K562 (cell line): ENCODE measurements around the gene CD320. TPM values are rescaled to one million over a fixed set of nuclear protein-coding genes. Genes with fewer than 3 reads are reported as not detected.

Source experiments
- ATAC-seq: fragments of 200-7000 bp; cut with Tn5 transposase; 3 replicates; pipeline ENCODE4 v1.9.1; 2020; ENCODE audit warnings: moderate library complexity
- BruUV-seq: library from RNA; stranded (reverse); fragments of 400-500 nt; replicated peaks from 2 replicates; lab custom pipeline; 2021; lab: Mats Ljungman, UMichigan
- CTCF ChIA-PET: fragments of 300-600 bp; formaldehyde crosslinking; extraction: SDS; loops from one replicate; lab custom pipeline; 2021; ENCODE audit warnings: low intra/inter-chr PET ratio; lab: Yijun Ruan, JAX
- POLR2A ChIA-PET: fragments of 300-600, 350-650 bp; sonication (Branson Sonifier 250); formaldehyde crosslinking; extraction: SDS; loops from one replicate; lab custom pipeline; 2021; ENCODE audit warnings: antibody characterized with exemption, inconsistent platforms; lab: Yijun Ruan, JAX
- DNase-seq, 4 experiments: peaks; one replicate each; pipeline versions ENCODE4 v3.0.0 to v3.0.0-alpha.2; 2011 to 2018; ENCODE audit warnings: low spot score in 3 of 4, mixed read lengths in 3 of 4; ENCODE audit errors: extremely low read depth in 1 of 4
- FAIRE-seq: peaks from 2 replicates; lab custom pipeline; 2011; peaks lifted over from hg19 to GRCh38; lab: Jason Lieb, UNC
- H2AFZ ChIP-seq: 2 replicates; pipeline ENCODE4 v1.6.0; 2011; ENCODE audit warnings: low read depth, low read length, control low read depth, inconsistent platforms
- H3K27ac ChIP-seq: fragments of 200-600 bp; 3 replicates; pipeline ENCODE4 v1.8.0; 2011; ENCODE audit warnings: low read depth, mild to moderate bottlenecking, control low read depth, inconsistent platforms, low read length, moderate library complexity, mixed read lengths; ENCODE audit errors: extremely low read depth
- H3K27me3 ChIP-seq, 2 experiments: fragments of 300-600 bp in 1 of 2; 2 replicates in 1 of 2; 3 replicates in 1 of 2; pipeline versions ENCODE4 v1.6.0 to v1.8.0; 2011; ENCODE audit warnings: inconsistent platforms in 2 of 2, low read length in 2 of 2, mild to moderate bottlenecking in 1 of 2, mixed read lengths in 1 of 2, moderate library complexity in 1 of 2; ENCODE audit not compliant: control insufficient read depth in 2 of 2, insufficient read depth in 2 of 2
- H3K36me3 ChIP-seq: fragments of 300-600 bp; 3 replicates; pipeline ENCODE4 v1.8.0; 2011; ENCODE audit warnings: mild to moderate bottlenecking, low read length, inconsistent platforms; ENCODE audit not compliant: control insufficient read depth, insufficient read depth
- H3K4me1 ChIP-seq, 2 experiments: fragments of 200-600 bp in 1 of 2; replicated peaks in 1 of 2; 2 replicates in 1 of 2; 3 replicates in 1 of 2; pipeline versions ENCODE4 v1.5.1 to v1.8.0; 2011; ENCODE audit warnings: inconsistent platforms in 2 of 2, low read length in 2 of 2, mild to moderate bottlenecking in 1 of 2, mixed read lengths in 1 of 2, moderate library complexity in 1 of 2; ENCODE audit not compliant: control insufficient read depth in 2 of 2, insufficient read depth in 2 of 2
- H3K4me2 ChIP-seq: 2 replicates; pipeline ENCODE4 v1.6.1; 2011; ENCODE audit warnings: low read length, control low read depth, inconsistent platforms, mixed read lengths; ENCODE audit not compliant: insufficient read depth
- H3K4me3 ChIP-seq: fragments of 200-600 bp; sonication (generic), shearing (Covaris generic); 2 replicates; pipeline ENCODE4 v1.5.1; 2016; ENCODE audit warnings: control low read depth, inconsistent platforms
- H3K79me2 ChIP-seq: fragments of 200-600 bp; 3 replicates; pipeline ENCODE4 v1.8.0; 2011; ENCODE audit warnings: low read length, inconsistent platforms; ENCODE audit not compliant: control insufficient read depth, insufficient read depth
- H3K9ac ChIP-seq, 2 experiments: 2 replicates each; pipeline versions ENCODE4 v1.6.0 to v1.6.1; 2011; ENCODE audit warnings: low read depth in 2 of 2, low read length in 2 of 2, control low read depth in 1 of 2, inconsistent platforms in 1 of 2, mild to moderate bottlenecking in 1 of 2, mixed read lengths in 1 of 2; ENCODE audit not compliant: insufficient read depth in 1 of 2
- H3K9me1 ChIP-seq: one replicate; pipeline ENCODE4 v1.6.0; 2011; ENCODE audit warnings: inconsistent platforms, mild to moderate bottlenecking, low read length, moderate library complexity; ENCODE audit not compliant: control insufficient read depth, insufficient read depth
- H3K9me3 ChIP-seq: replicated peaks from 2 replicates; pipeline ENCODE4 v1.5.1; 2011; ENCODE audit warnings: low read depth, low read length, inconsistent platforms; ENCODE audit not compliant: control insufficient read depth, insufficient read depth
- H4K20me1 ChIP-seq: replicated peaks from 2 replicates; pipeline ENCODE4 v1.6.1; 2011; ENCODE audit warnings: low read length, inconsistent platforms, mixed read lengths; ENCODE audit not compliant: control insufficient read depth, insufficient read depth
- NFIC ChIP-seq: fragments of 450-650 bp; IDR thresholded peaks from 2 replicates; pipeline ENCODE4 v1.6.1; 2017; ENCODE audit warnings: mild to moderate bottlenecking, inconsistent platforms
- POLR2G ChIP-seq: fragments of 200-400 bp; formaldehyde crosslinking; IDR thresholded peaks from 2 replicates; pipeline ENCODE4 v1.6.1; 2017; ENCODE audit warnings: low read depth, mild to moderate bottlenecking, antibody characterized with exemption, low read length, moderate library complexity
- POLR2H ChIP-seq: IDR thresholded peaks from 2 replicates; pipeline ENCODE4 v1.6.1; 2016; ENCODE audit warnings: missing genetic modification characterization, low read depth, mild to moderate bottlenecking, control low read depth, missing compliant biosample characterization, moderate library complexity
- RBFOX2 ChIP-seq: fragments of 200-400 bp; formaldehyde crosslinking; IDR thresholded peaks from 2 replicates; pipeline ENCODE4 v1.6.1; 2017; ENCODE audit warnings: low read depth, mild to moderate bottlenecking, low read length, moderate library complexity
- WGBS: fragments of 100-300 bp; shearing (Covaris generic); methylation state at CpG from one replicate; pipeline ENCODE4 v1.1.6; 2016; ENCODE audit warnings: low coverage, mixed read lengths; ENCODE audit not compliant: insufficient coverage; ENCODE audit errors: missing lambda C conversion rate; 5-methylcytosine and 5-hydroxymethylcytosine counted together
- in situ Hi-C: fragments of 300-500 bp; cut with MboI; formaldehyde crosslinking; loops from 4 replicates; pipeline ENCODE4 v1.15.0; 2018; ENCODE audit warnings: inconsistent platforms, mixed read lengths
- intact Hi-C: fragments of 100-400 bp; cut with micrococcal nuclease; formaldehyde crosslinking; loops from 2 replicates; pipeline ENCODE4 v1.14.2; 2022
- polyA plus RNA-seq, 8 experiments: library from polyadenylated mRNA; depleted of rRNA in 4 of 8; stranded (reverse) in 5 of 8; unstranded in 3 of 8; fragments of >200 nt; fragmentation: Nextera tagmentation in 2 of 8; fragmentation: Illumina TruSeq in 1 of 8; extraction: Ambion mirVana in 2 of 8; extraction: Trizol in 1 of 8; gene quantifications; 2 replicates each; pipeline versions ENCODE4 v1.2.1 to v1.2.3, GENCODE V29; 2011 to 2014; ENCODE audit warnings: inconsistent platforms in 1 of 8, missing spikeins in 1 of 8
- total RNA-seq, 7 experiments: library from RNA; depleted of rRNA in 6 of 7; stranded (reverse); fragments of >200 nt in 6 of 7; fragmentation: Illumina TruSeq in 2 of 7; extraction: Trizol in 2 of 7; gene quantifications; 2 replicates each; pipeline versions ENCODE4 v1.2.1 to v1.2.3, GENCODE V29; 2011 to 2021; ENCODE audit warnings: low replicate concordance in 1 of 7

CD320 gene
- total and polyA plus RNA-seq, 9 of the 15 experiments (the other 6 are each of a cell fraction or from before 2014, with no cell fraction given), result 0.45 to 94.5 (median 34.4) TPM

DNA sequence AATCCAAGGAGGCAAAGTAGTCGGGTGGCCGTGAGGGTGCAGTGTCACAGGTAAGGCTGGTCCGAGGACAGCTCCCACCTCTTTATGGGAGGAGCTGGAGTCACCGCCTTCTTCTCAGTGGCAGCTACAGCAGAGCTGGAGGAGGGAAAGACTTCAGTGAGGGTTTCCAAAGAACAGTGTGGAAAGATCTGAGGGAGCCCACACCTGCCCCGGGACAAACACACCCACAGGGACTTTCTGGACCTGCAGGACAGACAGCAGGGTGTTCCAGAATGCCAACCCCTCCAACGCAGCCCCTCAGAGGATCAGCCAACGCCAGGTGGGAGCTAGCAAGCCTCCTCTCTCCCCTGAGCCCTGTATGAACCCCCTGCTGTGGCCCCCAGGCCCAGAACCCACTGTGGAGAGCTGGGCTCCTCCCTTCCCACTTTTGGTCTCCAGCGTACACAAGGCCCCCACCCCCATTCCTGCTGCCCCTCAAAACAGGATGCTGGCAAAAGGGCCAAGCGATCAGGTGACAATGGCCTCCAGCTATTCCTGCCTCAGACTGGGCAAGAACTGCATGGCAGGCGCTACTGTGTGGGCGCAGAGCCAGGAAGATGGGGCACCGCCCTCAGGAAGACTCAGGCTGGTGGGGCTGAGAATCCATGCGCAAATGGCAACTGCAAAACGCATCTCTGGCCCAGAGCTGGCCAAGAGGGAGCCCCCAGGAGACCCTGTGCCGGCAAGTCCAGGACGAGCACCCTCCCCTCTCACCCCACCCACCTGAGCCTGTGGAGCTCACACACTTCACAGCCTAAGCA lies 3.5 kb upstream of the CD320 start:
- no peaks in the 10 kb centered on the region for H3K9me1 ChIP-seq
- peaks cover 61% of the 10 kb centered on the region; the same call in 2 of the 3 replicates for H3K36me3 ChIP-seq
- no peak overlapping the region for H3K27ac ChIP-seq
- CTCF ChIA-PET, result no interaction called here
- peaks cover 13 to 30% of the 10 kb centered on the region in 2 experiments; a peak in 4 of 5 replicates for H3K4me1 ChIP-seq
- WGBS, result 89% methylated on average over 16 of the region's 16 CpGs
- no peaks in the 10 kb centered on the region for H3K9me3 ChIP-seq
- ATAC-seq, result no peak
- no peak overlapping the region for H3K4me3 ChIP-seq
- no peaks in the 10 kb centered on the region for H4K20me1 ChIP-seq
- peak in 2 of 4 experiments; percentile 2 to 23 for DNase-seq
- peak overlapping the region in 1 of 2 experiments; percentile 81; a peak in 2 of 4 replicates for H3K9ac ChIP-seq
- H3K27me3 ChIP-seq, result no peaks in the 10 kb centered on the region
- H3K79me2 ChIP-seq, result peaks cover 13% of the 10 kb centered on the region
- BruUV-seq, result no TSS peak
- TF ChIP-seq NFIC (0 out of 2 replicates have a peak, but pooled peaks have one; percentile 4), RBFOX2 (peak; percentile 53), POLR2G (peak; percentile 60), POLR2H (no peak)
- POLR2A ChIA-PET, result interaction anchor here (0.6 to 2.1 kb wide), 5 partner anchors 9 to 124 kb away, joined by 3 to 20 read pairs (median 4); partner anchors contain the start of genes NDUFA7 and RPS28
- intact Hi-C loops (no loop called here), in situ Hi-C loops (no loop called here)
- no peak for FAIRE-seq
- H2AFZ ChIP-seq, result no peak overlapping the region
- H3K4me2 ChIP-seq, result no peak overlapping the region
